IPS DF 6.9 (cell line): ENCODE measurements around the gene CEBPA.

Experiments
- DNase-seq: peaks from one replicate; pipeline ENCODE4 v3.0.0-alpha.2; 2013; ENCODE audit warnings: low read depth, low spot score
- H3K27ac ChIP-seq: one replicate; pipeline ENCODE4 v1.5.1; 2013; ENCODE audit warnings: low read length, control low read depth
- H3K27me3 ChIP-seq: 2 replicates; pipeline ENCODE4 v1.6.1; 2013; ENCODE audit warnings: mild to moderate bottlenecking, low read length; ENCODE audit not compliant: control insufficient read depth, insufficient read depth
- H3K36me3 ChIP-seq: 2 replicates; pipeline ENCODE4 v1.6.1; 2013; ENCODE audit warnings: low read length; ENCODE audit not compliant: control insufficient read depth, insufficient read depth
- H3K4me1 ChIP-seq: 2 replicates; pipeline ENCODE4 v1.6.1; 2013; ENCODE audit warnings: low read length; ENCODE audit not compliant: control insufficient read depth, insufficient read depth
- H3K4me3 ChIP-seq: 2 replicates; pipeline ENCODE4 v1.5.1; 2013; ENCODE audit warnings: mild to moderate bottlenecking, low read length
- H3K9me3 ChIP-seq: 2 replicates; pipeline ENCODE4 v1.6.1; 2013; ENCODE audit warnings: low read length, inconsistent platforms; ENCODE audit not compliant: control insufficient read depth, insufficient read depth
- WGBS: extraction: QIAGEN DNeasy Blood & Tissue Kit; methylation state at CpG from one replicate; pipeline ENCODE4 v1.1.7; 2013; ENCODE audit warnings: mixed read lengths, missing lambda C conversion rate; ENCODE audit not compliant: insufficient read length, insufficient coverage; 5-methylcytosine and 5-hydroxymethylcytosine counted together

Gene CEBPA

GRCh38 chr19:33310606-33311325, 8.4 kb upstream of the CEBPA start:
- Histone ChIP-seq H3K27ac (no peak overlapping the region), H3K4me1 (peaks cover 2% of the 10 kb centered on the region), H3K36me3 (no peaks in the 10 kb centered on the region), H3K27me3 (no peaks in the 10 kb centered on the region), H3K4me3 (no peak overlapping the region), H3K9me3 (no peaks in the 10 kb centered on the region)
- WGBS = no CpG with 5 or more reads among the region's 18 CpGs
- DNase-seq = no peak

- no peak overlapping the region for H3K4me3 ChIP-seq
- H3K4me1 ChIP-seq = peaks cover 2% of the 10 kb centered on the region
- no peaks in the 10 kb centered on the region for H3K36me3 ChIP-seq
- H3K9me3 ChIP-seq = no peaks in the 10 kb centered on the region
- DNase-seq = no peak
- WGBS = no CpG with 5 or more reads among the region's 10 CpGs
- H3K27ac ChIP-seq = no peak overlapping the region
- H3K27me3 ChIP-seq = no peaks in the 10 kb centered on the region
Observed at GRCh38 chr19:33309826-33310225, 7.5 kb upstream of the CEBPA start.

- no CpG with 5 or more reads among the region's 12 CpGs for WGBS
- peaks cover 4% of the 10 kb centered on the region for H3K4me1 ChIP-seq
Observed at GRCh38 chr19:33306853-33307792, 4.8 kb upstream of the CEBPA start.

GRCh38 chr19:33306191-33306590, 3.9 kb upstream of the CEBPA start:
- Histone ChIP-seq H3K27ac (no peak overlapping the region), H3K27me3 (peaks cover 9% of the 10 kb centered on the region; the same call in 1 of the 2 replicates), H3K4me1 (peaks cover 6% of the 10 kb centered on the region), H3K36me3 (no peaks in the 10 kb centered on the region; the same call in 1 of the 2 replicates), H3K9me3 (no peaks in the 10 kb centered on the region), H3K4me3 (no peak overlapping the region)
- no peak for DNase-seq
- whole genome bisulfite sequencing = no CpG with 5 or more reads among the region's 5 CpGs

More at GRCh38 chr19:33306853-33307792, 4.8 kb upstream of the CEBPA start:
- Histone ChIP-seq H3K27ac (no peak overlapping the region), H3K9me3 (no peaks in the 10 kb centered on the region), H3K4me3 (no peak overlapping the region), H3K36me3 (no peaks in the 10 kb centered on the region; the same call in 1 of the 2 replicates), H3K27me3 (peaks cover 7% of the 10 kb centered on the region; the same call in 1 of the 2 replicates)
- no peak for DNase-seq

GRCh38 chr19:33304760-33305647, 2.7 kb upstream of the CEBPA start:
- Histone ChIP-seq H3K27me3 (peaks cover 21% of the 10 kb centered on the region), H3K9me3 (no peaks in the 10 kb centered on the region), H3K27ac (no peak overlapping the region), H3K4me3 (no peak overlapping the region), H3K36me3 (no peaks in the 10 kb centered on the region; the same call in 1 of the 2 replicates), H3K4me1 (peaks cover 4% of the 10 kb centered on the region)
- no CpG with 5 or more reads among the region's 12 CpGs for WGBS
- DNase-seq = no peak

- Histone ChIP-seq H3K27me3 (peaks cover 23% of the 10 kb centered on the region), H3K9me3 (no peaks in the 10 kb centered on the region), H3K4me1 (peaks cover 4% of the 10 kb centered on the region), H3K27ac (no peak overlapping the region), H3K36me3 (no peaks in the 10 kb centered on the region; the same call in 1 of the 2 replicates), H3K4me3 (no peak overlapping the region)
- no CpG with 5 or more reads among the region's 13 CpGs for WGBS
- DNase-seq = no peak
Observed at GRCh38 chr19:33304371-33304759, 2.0 kb upstream of the CEBPA start.

GRCh38 chr19:33303791-33304345, 1.5 kb upstream of the CEBPA start:
- Histone ChIP-seq H3K27me3 (peaks cover 23% of the 10 kb centered on the region), H3K27ac (no peak overlapping the region), H3K36me3 (no peaks in the 10 kb centered on the region; the same call in 1 of the 2 replicates), H3K9me3 (no peaks in the 10 kb centered on the region), H3K4me1 (peaks cover 4% of the 10 kb centered on the region), H3K4me3 (peak overlapping the region; percentile 59; the same call in 1 of the 2 replicates)
- WGBS = no CpG with 5 or more reads among the region's 33 CpGs
- no peak for DNase-seq

- Histone ChIP-seq H3K9me3 (no peaks in the 10 kb centered on the region), H3K4me1 (peaks cover 4% of the 10 kb centered on the region), H3K27ac (no peak overlapping the region), H3K27me3 (peaks cover 23% of the 10 kb centered on the region), H3K36me3 (no peaks in the 10 kb centered on the region; the same call in 1 of the 2 replicates), H3K4me3 (peak overlapping the region; percentile 59; the same call in 1 of the 2 replicates)
- no peak for DNase-seq
- WGBS = no CpG with 5 or more reads among the region's 92 CpGs
Observed at GRCh38 chr19:33302974-33303790, 848 bp upstream of the CEBPA start.

GRCh38 chr19:33301900-33302174, 497 bp downstream of the CEBPA start:
- Histone ChIP-seq H3K36me3 (no peaks in the 10 kb centered on the region; the same call in 1 of the 2 replicates), H3K27me3 (peaks cover 23% of the 10 kb centered on the region), H3K9me3 (no peaks in the 10 kb centered on the region), H3K4me1 (peaks cover 4% of the 10 kb centered on the region), H3K27ac (no peak overlapping the region), H3K4me3 (peak overlapping the region; percentile 39; the same call in 1 of the 2 replicates)
- no peak for DNase-seq
- WGBS = no CpG with 5 or more reads among the region's 41 CpGs
